Posterior cingulate gyrus (tissue), 11 donors: ENCODE results near the gene MRPS12.
A peak's percentile ranks its signal among the peaks of the same experiment; 100 is the strongest.

Experiments used
- DNase-seq, 10 donors: peaks; one replicate each; pipeline versions ENCODE4 v3.0.0 to v3.0.0-alpha.2; 2020 to 2021; ENCODE audit warnings: mixed read lengths in 3 of 10
- intact Hi-C: fragments of 100-400 bp; cut with DNase I; formaldehyde crosslinking; loops from one replicate; pipeline ENCODE4 v1.15.1; 2023

MRPS12 gene

GRCh38 chr19:38966149-38966548 is 35.4 kb downstream of the MRPS12 start:
- intact Hi-C loops = loop anchor here (10.0 kb wide), 1 partner anchor 219 kb away; no protein-coding TSS in a partner anchor
- DNase-seq = peak in 1 of 10 donors; percentile 28

- intact Hi-C loops = loop anchor here (10.0 kb wide), 1 partner anchor 64 kb away; the partner anchor contains the start of gene FBXO27
- peak in 5 of 10 donors; percentile 25 to 88 (median 58) for DNase-seq
These were observed 40.2 kb downstream of the MRPS12 start for GRCh38 chr19:38970664-38971532.

DNA sequence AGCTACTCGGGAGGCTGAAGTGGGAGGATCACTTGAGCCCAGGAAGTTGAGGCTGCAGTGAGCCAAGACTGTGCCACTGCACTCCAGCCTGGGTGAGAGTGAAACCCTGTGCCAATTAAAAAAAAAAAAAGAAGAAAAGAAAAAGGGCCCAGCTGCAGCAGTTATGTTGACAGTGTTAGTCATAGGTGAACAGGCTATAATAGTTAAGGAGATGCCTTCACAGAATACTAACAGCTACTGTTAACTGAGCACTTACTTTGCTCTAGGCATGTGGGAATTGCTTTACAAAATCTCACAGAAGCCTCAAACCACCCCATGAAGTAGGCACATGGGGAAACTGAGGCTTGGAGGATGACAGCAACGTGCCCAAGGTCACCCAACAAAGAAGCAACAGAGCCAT is 40.9 kb downstream of the MRPS12 start:
- intact Hi-C loops = loop anchor here (10.0 kb wide), 1 partner anchor 63 kb away; the partner anchor contains the start of gene FBXO27

GRCh38 chr19:38974624-38975213 is 44.0 kb downstream of the MRPS12 start:
- intact Hi-C loops = loop anchor here (10.0 kb wide), 1 partner anchor 60 kb away; the partner anchor contains the start of gene FBXO27

More for the DNA sequence above, 40.9 kb downstream of the MRPS12 start:
- no peak for DNase-seq

GRCh38 chr19:38975214-38975860 is 44.6 kb downstream of the MRPS12 start, which contains the start of gene FBXO17:
FBXO17 (minus strand) TSS chr19:38975742; CDS start chr19:38950319, 25,423 bp downstream.
- DNase-seq = peak; percentile 21 to 94 (median 62)
- intact Hi-C loops = loop anchor here (10.0 kb wide), 1 partner anchor 59 kb away; the partner anchor contains the start of gene FBXO27

More at GRCh38 chr19:38974624-38975213, 44.0 kb downstream of the MRPS12 start:
- no peak for DNase-seq

DNA sequence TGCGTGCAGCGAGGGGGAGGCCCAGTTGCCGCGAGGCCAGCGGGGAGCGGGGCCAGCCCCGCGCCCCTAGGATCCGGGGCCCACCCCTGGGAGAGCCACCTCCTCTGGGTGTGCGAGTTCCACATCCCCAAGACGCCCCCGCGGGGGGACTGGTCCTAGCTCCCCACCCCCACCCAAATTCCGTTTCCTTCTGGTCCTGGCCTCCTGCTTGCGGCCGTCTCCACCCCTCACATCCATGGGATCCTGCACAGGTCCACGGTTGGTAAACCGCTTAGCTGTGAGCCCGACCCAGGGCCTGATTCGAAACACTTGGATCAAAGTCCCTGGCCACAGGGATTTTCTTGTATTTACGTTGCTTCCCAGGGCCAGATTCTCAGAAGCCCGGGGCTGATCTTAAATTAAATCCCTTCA is 45.1 kb downstream of the MRPS12 start:
- peak in 3 of 10 donors; percentile 8 to 75 (median 10) for DNase-seq
- intact Hi-C loops = loop anchor here (10.0 kb wide), 1 partner anchor 59 kb away; the partner anchor contains the start of gene FBXO27

- peak in 1 of 10 donors; percentile 20 for DNase-seq
- intact Hi-C loops = loop anchor here (10.0 kb wide), 1 partner anchor 57 kb away; the partner anchor contains the start of gene FBXO27
These were observed 46.9 kb downstream of the MRPS12 start for GRCh38 chr19:38977445-38978325.

DNA sequence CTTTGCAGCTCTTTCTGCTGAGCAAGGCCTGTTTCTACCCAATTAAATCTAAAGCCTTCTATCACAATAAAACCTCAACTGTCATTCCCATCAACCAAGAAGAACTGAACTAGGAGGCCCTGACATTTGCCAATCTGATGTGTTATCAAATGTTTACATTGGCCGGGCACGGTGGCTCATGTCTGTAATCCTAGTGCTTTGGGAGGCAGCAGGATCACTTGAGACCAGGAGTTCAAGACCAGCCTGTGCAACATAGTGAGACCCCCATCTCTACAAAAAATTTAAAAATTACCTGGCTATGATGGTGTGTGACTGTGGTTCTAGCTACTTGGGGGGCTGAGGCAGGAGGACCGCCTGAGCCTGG is 47.6 kb downstream of the MRPS12 start:
- DNase-seq = no peak
- intact Hi-C loops = loop anchor here (10.0 kb wide), 1 partner anchor 56 kb away; the partner anchor contains the start of gene FBXO27

DNA sequence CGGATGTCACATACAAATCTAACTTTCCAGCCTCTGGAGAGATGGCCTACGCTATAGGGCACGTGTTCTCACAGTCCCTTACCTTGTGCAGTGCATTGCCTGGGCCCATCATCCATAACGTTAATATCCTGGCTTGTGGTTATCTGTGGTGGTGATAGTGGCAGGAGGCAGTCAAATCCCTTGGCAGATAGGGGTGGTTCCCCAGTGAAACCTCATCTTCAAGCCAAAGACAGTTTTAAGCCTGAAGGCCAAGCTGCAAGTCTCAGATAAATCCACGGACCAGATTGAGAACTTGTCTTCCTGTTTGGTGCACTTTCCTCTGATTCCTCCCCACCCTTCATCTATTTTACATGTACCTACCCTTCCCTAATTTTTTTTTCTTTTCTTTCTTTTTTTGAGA is 49.1 kb downstream of the MRPS12 start:
- no peak for DNase-seq
- intact Hi-C loops = loop anchor here (10.0 kb wide), 1 partner anchor 55 kb away; the partner anchor contains the start of gene FBXO27

DNA sequence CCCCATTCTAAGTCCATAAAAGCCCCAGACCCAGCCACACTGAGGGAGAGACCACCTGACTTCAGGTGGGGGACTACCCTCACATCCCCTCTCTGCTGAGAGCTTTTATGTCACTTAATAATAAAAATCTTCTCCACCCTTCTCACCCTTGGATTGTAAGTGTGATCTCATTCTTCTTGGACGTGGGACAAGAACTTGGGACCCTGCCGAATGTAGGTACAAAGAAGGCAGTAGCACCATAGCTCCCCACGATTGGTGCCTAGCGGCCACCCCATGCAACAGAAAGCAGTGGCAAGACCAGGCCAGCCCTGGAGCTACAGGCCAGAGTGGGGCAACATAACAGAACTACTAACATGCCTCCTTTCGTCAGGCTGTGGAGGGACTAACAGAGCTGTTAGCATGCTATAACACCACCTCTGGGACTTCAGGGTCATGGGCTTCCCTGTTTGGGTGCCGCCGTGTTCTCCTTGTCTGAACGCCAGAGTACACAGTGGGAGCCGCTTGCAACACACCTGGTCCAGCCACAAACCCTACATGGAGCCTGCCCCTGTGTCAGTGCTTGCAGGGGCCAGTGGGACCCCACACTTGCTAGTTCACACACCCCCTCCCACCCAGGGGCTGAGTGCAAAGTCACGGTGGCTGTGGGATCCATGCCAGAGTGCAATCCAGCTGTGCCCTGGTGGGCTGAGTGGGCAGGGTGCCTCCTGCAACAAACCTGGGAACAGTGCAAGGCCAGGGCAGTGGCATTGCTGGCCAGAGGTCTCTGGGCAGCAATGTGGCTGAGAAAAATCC is 50.0 kb downstream of the MRPS12 start:
- intact Hi-C loops = no loop called here
- DNase-seq = no peak
